Measurements from ENCODE around the gene CDC25C.
"Not testable (repeated sequence)": the region's sequence is repeated elsewhere in the genome, so short reads cannot be mapped to it uniquely, and the experiment has no call there.

CDC25C gene

DNA sequence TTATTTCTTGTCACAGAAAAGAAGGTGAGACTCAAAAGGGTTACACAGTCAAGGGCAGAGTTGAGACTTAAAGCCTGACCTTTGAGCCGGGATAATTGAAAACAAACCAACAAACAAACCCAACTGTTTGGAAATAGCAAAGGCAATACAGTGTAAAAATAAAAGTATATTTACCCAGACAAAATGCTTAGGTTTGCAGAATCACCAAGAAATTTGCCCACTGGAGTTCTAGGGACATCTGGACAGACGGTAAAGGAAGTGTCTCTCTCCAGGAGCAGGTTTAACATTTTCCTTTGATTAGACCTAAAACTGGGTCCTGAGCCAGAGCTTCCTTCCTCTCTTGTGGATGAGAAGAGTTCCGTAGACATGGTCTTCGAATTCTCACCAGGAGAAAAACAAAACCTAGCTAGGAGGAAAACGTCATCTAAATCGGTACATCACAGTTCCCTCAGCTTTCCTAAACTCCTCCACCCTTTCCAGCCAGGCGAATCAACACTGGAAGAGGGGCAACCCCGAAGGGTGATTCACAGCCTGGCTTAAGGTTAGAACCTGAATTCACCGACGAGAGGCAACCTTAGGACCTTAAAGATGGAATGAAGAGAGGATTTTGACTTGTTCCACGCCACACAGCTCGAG, 673 bp downstream of the CDC25C start:
- Mint-ChIP-seq H3K36me3 (no peaks in the 10 kb centered on the region), H3K9me3 (no peaks in the 10 kb centered on the region), H3K27me3 (no peaks in the 10 kb centered on the region), H3K4me3 (peak overlapping the region; percentile 94), H3K4me1 (peaks cover 13% of the 10 kb centered on the region), H3K27ac (peak overlapping the region; percentile 23)

GRCh38 chr5:138318211-138318610, 13.4 kb downstream of the CDC25C start:
- not testable (repeated sequence) for H3K4me3 Mint-ChIP-seq, H3K36me3 Mint-ChIP-seq, H3K4me1 Mint-ChIP-seq, H3K27ac Mint-ChIP-seq, H3K27me3 Mint-ChIP-seq, H3K9me3 Mint-ChIP-seq

DNA sequence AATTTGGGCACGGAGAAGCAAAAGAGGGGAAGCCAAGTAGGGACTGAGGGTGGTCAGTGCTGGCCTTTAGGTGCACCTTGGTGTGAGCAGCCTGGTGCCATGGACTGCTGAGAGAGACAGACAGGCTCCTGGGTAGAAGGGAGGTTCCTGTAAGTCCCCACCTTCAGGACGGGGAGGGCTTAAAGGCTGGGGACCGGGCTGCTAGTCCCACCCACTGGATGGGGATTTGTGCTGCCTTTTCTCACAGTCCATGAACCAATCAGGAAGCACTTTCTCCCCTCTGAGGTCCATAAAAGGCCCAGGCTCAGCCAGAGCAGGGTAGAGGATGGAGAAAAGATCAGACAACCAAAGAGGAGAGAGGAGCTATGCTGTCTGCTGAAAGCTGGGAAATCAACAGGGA, 15.2 kb downstream of the CDC25C start:
- Mint-ChIP-seq H3K27ac (no peak overlapping the region), H3K27me3 (no peaks in the 10 kb centered on the region)

GRCh38 chr5:138315751-138316278, 15.8 kb downstream of the CDC25C start:
- Mint-ChIP-seq H3K9me3 (no peaks in the 10 kb centered on the region), H3K27ac (no peak overlapping the region), H3K27me3 (no peaks in the 10 kb centered on the region), H3K36me3 (no peaks in the 10 kb centered on the region), H3K4me1 (no peaks in the 10 kb centered on the region), H3K4me3 (no peak overlapping the region)

More for the DNA sequence above, 15.2 kb downstream of the CDC25C start:
- Mint-ChIP-seq H3K4me3 (no peak overlapping the region), H3K9me3 (no peaks in the 10 kb centered on the region), H3K4me1 (no peaks in the 10 kb centered on the region), H3K36me3 (no peaks in the 10 kb centered on the region)

DNA sequence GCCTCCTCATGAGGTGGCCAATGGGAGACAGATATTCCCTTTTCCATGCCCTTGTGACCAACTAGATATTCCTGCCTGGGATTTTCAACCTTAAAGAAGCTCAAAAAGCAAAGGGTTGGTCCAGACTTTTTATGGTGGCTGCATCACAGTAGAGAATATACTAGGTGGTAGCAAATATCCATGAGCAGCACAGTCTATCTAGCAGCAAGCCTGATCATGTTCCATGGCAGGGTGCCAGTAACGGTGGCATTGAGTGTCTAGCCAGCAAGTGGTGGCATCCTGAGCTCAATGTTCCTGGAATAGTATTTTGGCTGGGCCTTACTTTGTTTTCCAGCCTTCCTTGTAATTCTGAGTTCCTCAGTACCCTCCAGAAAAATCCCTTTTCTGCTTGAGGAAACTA, 25.8 kb downstream of the CDC25C start:
- Mint-ChIP-seq H3K9me3 (no peaks in the 10 kb centered on the region), H3K36me3 (no peaks in the 10 kb centered on the region), H3K4me1 (no peaks in the 10 kb centered on the region), H3K27me3 (no peaks in the 10 kb centered on the region), H3K27ac (no peak overlapping the region), H3K4me3 (no peak overlapping the region)

DNA sequence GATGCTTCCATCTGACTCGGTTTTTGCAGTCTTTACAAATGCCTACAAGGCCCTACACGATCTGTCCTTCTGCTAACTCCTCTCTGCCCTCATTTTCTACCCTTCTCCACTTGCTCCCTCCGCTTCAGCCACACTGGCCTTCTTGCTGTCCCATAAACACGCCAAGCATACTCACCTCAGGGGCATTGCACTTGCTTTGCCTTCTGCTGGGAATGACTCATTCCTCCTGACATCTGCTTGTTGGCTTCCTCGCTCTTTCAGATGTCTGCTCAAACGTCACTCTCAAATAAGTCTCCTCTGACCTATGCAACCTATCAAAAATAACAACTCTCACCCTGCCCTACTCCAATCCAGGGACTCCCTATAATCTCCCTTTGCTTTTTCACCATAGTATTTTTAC, 28.2 kb downstream of the CDC25C start:
- H3K4me1 Mint-ChIP-seq, result no peaks in the 10 kb centered on the region
- H3K27me3 Mint-ChIP-seq, result no peaks in the 10 kb centered on the region
- no peak overlapping the region for H3K27ac Mint-ChIP-seq

DNA sequence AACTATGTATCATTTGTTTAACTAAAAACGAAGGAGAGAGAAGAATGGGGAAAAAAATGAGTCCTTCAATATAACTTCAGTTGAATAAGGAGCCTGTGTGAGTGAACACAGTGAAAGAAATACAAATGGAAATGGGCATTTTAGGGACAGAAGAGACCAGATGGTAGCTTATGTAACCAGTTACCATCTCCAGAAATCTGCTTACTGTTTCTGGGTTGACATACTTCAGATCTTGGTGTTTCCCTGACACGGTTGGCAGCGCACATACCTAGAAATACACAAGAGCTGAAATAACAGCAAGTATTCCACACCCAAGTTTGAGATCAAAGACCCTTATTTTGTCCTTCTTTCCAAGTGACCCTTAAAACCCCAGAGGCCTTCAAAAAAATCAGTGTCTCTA, 42.3 kb downstream of the CDC25C start:
- Mint-ChIP-seq H3K9me3 (no peaks in the 10 kb centered on the region), H3K27ac (no peak overlapping the region), H3K4me3 (no peak overlapping the region), H3K27me3 (no peaks in the 10 kb centered on the region), H3K36me3 (no peaks in the 10 kb centered on the region), H3K4me1 (no peaks in the 10 kb centered on the region)

More for the DNA sequence above, 28.2 kb downstream of the CDC25C start:
- no peak overlapping the region for H3K4me3 Mint-ChIP-seq
- H3K9me3 Mint-ChIP-seq, result no peaks in the 10 kb centered on the region
- H3K36me3 Mint-ChIP-seq, result peaks cover 2% of the 10 kb centered on the region

DNA sequence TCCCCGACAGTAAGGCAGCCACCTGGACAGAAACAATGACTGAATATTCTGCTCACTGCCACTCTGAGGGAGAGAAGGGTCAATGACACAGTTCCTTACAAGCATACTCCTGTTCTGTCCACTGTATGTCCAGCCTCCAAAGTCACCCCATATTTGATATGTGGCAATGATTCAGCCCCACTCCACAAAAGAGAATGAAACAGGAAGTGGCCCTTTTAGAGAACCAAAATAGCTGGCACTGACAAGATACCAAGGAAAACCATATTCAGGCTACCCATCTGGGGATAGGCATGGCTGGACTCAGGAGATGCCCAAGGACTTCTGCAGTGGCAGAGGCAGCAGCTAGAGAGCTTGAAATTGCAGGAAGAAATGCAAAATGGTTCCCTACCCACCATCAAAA, 44.4 kb downstream of the CDC25C start:
- no peaks in the 10 kb centered on the region for H3K4me1 Mint-ChIP-seq
- no peak overlapping the region for H3K4me3 Mint-ChIP-seq
- no peaks in the 10 kb centered on the region for H3K27me3 Mint-ChIP-seq
- no peak overlapping the region for H3K27ac Mint-ChIP-seq
- H3K36me3 Mint-ChIP-seq, result no peaks in the 10 kb centered on the region
- no peaks in the 10 kb centered on the region for H3K9me3 Mint-ChIP-seq

GRCh38 chr5:138282920-138283742, 48.5 kb downstream of the CDC25C start:
- H3K36me3 Mint-ChIP-seq, result no peaks in the 10 kb centered on the region
- H3K4me3 Mint-ChIP-seq, result no peak overlapping the region
- H3K4me1 Mint-ChIP-seq, result no peaks in the 10 kb centered on the region
- no peaks in the 10 kb centered on the region for H3K27me3 Mint-ChIP-seq
- no peaks in the 10 kb centered on the region for H3K9me3 Mint-ChIP-seq
- no peak overlapping the region for H3K27ac Mint-ChIP-seq

DNA sequence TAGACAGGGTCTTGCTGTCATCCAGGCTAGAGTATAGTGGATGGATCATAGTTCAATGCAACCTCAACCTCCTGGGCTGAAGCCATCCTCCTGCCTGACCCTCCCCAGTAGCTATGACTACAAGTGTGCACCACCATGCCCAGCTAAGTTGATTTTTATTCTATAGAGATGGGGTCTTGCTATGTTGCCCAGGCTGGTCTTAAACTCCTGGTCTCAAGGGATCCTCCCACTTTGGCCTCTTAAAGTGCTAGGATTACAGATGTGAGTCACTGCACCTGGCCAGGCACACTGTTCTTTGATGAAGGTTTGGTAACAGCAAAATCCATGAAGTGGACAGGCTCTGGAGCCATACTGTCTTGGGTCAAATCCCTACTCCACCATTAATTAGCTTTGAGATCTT, 50.7 kb downstream of the CDC25C start:
- Mint-ChIP-seq H3K27ac (no peak overlapping the region), H3K4me3 (no peak overlapping the region), H3K36me3 (no peaks in the 10 kb centered on the region), H3K27me3 (no peaks in the 10 kb centered on the region), H3K9me3 (no peaks in the 10 kb centered on the region), H3K4me1 (no peaks in the 10 kb centered on the region)

DNA sequence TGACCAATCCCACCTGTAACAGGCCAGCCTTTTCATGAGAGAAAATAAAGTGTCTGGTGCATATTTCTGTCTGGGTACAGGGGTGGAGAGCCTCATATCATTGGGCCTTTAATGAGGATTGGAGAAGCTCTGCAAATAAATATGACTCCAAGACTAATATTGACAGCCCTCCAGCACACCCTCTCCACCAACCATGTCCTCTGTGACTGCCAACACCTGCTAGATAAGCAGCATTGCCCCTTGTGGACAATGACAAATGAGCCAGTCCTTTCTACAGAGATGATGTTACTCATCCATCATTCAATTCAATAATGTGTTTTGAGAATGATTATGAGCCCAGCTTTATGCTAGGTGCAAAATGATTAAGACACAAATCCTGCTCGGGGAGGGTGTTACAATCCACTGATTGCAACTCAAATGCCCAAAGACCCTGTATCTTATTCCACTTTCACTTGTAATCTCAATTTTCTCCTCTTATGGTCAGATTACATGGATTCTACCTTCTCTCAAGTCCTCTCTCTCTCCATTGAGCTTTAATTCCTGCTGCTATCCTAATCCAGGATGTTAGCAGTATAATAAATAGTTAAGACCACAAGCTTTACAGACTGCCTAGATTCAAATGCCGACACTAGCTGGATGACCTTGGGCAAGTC, 55.1 kb downstream of the CDC25C start:
- Mint-ChIP-seq H3K9me3 (no peaks in the 10 kb centered on the region), H3K36me3 (no peaks in the 10 kb centered on the region), H3K4me3 (no peak overlapping the region), H3K4me1 (peaks cover 6% of the 10 kb centered on the region), H3K27ac (no peak overlapping the region), H3K27me3 (peaks cover 14% of the 10 kb centered on the region)

DNA sequence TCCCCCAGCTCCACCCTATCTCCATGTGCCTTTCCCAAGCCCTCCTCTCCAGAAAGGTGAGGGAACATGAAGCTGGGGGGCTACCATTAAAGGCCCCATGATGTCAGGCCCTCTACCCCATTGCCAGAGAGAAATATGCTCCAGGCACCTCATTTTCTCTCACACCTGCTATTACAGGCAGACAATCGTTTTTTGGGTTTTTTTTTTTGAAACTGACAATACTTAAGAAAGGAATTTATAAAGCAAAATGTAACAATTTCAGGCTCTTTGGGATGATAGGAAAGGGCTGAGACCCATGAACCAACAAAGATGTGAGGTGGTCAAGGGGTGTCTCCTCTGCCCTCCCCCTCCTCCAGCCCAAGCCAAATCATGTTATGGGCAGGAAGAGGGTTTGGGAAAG, 55.7 kb downstream of the CDC25C start:
- Mint-ChIP-seq H3K4me3 (no peak overlapping the region), H3K27ac (no peak overlapping the region), H3K27me3 (peaks cover 14% of the 10 kb centered on the region), H3K36me3 (no peaks in the 10 kb centered on the region), H3K9me3 (no peaks in the 10 kb centered on the region), H3K4me1 (peaks cover 6% of the 10 kb centered on the region)

DNA sequence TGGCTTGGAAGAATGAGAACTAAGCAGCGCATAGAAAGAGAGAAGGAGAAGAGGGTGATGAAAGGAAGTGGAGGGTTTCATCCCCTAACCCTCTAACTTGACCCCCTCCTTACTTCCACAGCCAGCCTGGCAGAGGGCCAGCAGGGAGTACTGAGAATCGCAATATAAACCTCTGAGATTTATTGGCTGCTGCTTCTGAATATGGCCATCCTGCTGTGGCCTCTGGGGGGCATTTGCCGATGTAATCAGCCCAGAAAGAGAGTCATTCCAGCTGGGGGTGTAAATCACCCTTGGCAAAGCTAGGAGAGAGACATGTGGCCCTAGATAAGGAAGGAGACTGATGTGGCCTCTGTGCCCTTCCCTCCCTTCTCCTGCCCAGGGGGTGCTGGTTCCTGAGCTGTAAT, 56.2 kb downstream of the CDC25C start:
- peaks cover 14% of the 10 kb centered on the region for H3K27me3 Mint-ChIP-seq
- H3K27ac Mint-ChIP-seq, result no peak overlapping the region
- H3K9me3 Mint-ChIP-seq, result no peaks in the 10 kb centered on the region
- H3K4me1 Mint-ChIP-seq, result peaks cover 6% of the 10 kb centered on the region
- no peaks in the 10 kb centered on the region for H3K36me3 Mint-ChIP-seq
- H3K4me3 Mint-ChIP-seq, result no peak overlapping the region

- peaks cover 14% of the 10 kb centered on the region for H3K27me3 Mint-ChIP-seq
- H3K9me3 Mint-ChIP-seq, result no peaks in the 10 kb centered on the region
- H3K27ac Mint-ChIP-seq, result no peak within 1 kb of the TSS
- H3K4me1 Mint-ChIP-seq, result peaks cover 6% of the 10 kb centered on the region
- H3K36me3 Mint-ChIP-seq, result no peaks in the 10 kb centered on the region
- H3K4me3 Mint-ChIP-seq, result peak within 1 kb of the TSS; percentile 81
These were observed 57.3 kb downstream of the CDC25C start, which contains the start of gene GFRA3 for GRCh38 chr5:138274189-138274853. GFRA3 (minus strand) TSS chr5:138274621; CDS start chr5:138274424, 197 bp downstream.

- H3K36me3 Mint-ChIP-seq, result no peaks in the 10 kb centered on the region
- peaks cover 6% of the 10 kb centered on the region for H3K4me1 Mint-ChIP-seq
- H3K27me3 Mint-ChIP-seq, result peaks cover 15% of the 10 kb centered on the region
- no peaks in the 10 kb centered on the region for H3K9me3 Mint-ChIP-seq
- no peak overlapping the region for H3K27ac Mint-ChIP-seq
- peak overlapping the region; percentile 2 for H3K4me3 Mint-ChIP-seq
These were observed 57.8 kb downstream of the CDC25C start for GRCh38 chr5:138273834-138274188.

All from activated naive CD4-positive, alpha-beta T cell treated with anti-CD3 and anti-CD28 coated beads, Interleukin-2, amount 50 U/mL, for 24 hours (primary cell).